CD4-positive, CD25-positive, alpha-beta regulatory T cell (primary cell): ENCODE results near the gene WASHC4. TPM values are rescaled to one million over a fixed set of nuclear protein-coding genes. Genes with fewer than 3 reads are reported as not detected.
A peak's percentile ranks its signal among the peaks of the same experiment; 100 is the strongest.
"Not testable (repeated sequence)": the region's sequence is repeated elsewhere in the genome, so short reads cannot be mapped to it uniquely, and the experiment has no call there.

ENCODE experiments used
- ATAC-seq, 2 donors: fragments of 150-1000 bp; cut with Tn5 transposase; one replicate each; pipeline ENCODE4 v1.10.0; 2021; ENCODE audit warnings: low read depth in 2 of 2, moderate number of reproducible peaks in 2 of 2, moderate library complexity in 1 of 2
- DNase-seq, 3 donors: peaks; one replicate each; pipeline versions ENCODE4 v3.0.0 to v3.0.0-alpha.2; 2012 to 2022; ENCODE audit warnings: mixed read lengths in 1 of 3
- H3K27ac ChIP-seq: one replicate; pipeline ENCODE4 v1.7.0; 2013; ENCODE audit warnings: mild to moderate bottlenecking, low read length; ENCODE audit not compliant: insufficient read depth, poor library complexity, severe bottlenecking
- H3K27me3 ChIP-seq: one replicate; pipeline ENCODE4 v1.7.0; 2013; ENCODE audit warnings: low read length; ENCODE audit not compliant: control insufficient read depth, insufficient read depth
- H3K36me3 ChIP-seq: one replicate; pipeline ENCODE4 v1.7.0; 2013; ENCODE audit warnings: mild to moderate bottlenecking, low read length, moderate library complexity; ENCODE audit not compliant: control insufficient read depth, insufficient read depth
- H3K4me1 ChIP-seq: 2 replicates; pipeline ENCODE4 v1.7.0; 2013; ENCODE audit warnings: mild to moderate bottlenecking, low read length; ENCODE audit not compliant: insufficient read depth, control insufficient read depth, poor library complexity, severe bottlenecking
- H3K4me3 ChIP-seq: one replicate; pipeline ENCODE4 v1.7.0; 2013; ENCODE audit warnings: low read depth, mild to moderate bottlenecking, low read length, moderate library complexity
- H3K9me3 ChIP-seq, 2 experiments: 1 replicate in 1 of 2; 2 replicates in 1 of 2; pipeline ENCODE4 v1.7.0; 2013; ENCODE audit warnings: low read length in 2 of 2, mild to moderate bottlenecking in 1 of 2, moderate library complexity in 1 of 2; ENCODE audit not compliant: control insufficient read depth in 2 of 2
- H3K27ac Mint-ChIP-seq, 3 donors: one replicate each; pipeline ENCODE4 v1.8.0; 2020 to 2022; ENCODE audit warnings: mild to moderate bottlenecking in 3 of 3, mixed read lengths in 3 of 3, moderate library complexity in 2 of 3
- H3K27me3 Mint-ChIP-seq: one replicate; pipeline ENCODE4 v1.8.0; 2022; ENCODE audit warnings: mild to moderate bottlenecking, mixed read lengths
- H3K36me3 Mint-ChIP-seq: one replicate; pipeline ENCODE4 v1.8.0; 2020; ENCODE audit warnings: mixed read lengths
- H3K4me1 Mint-ChIP-seq, 4 donors: one replicate each; pipeline ENCODE4 v1.8.0; 2020 to 2022; ENCODE audit warnings: mixed read lengths in 4 of 4, mild to moderate bottlenecking in 1 of 4
- H3K4me3 Mint-ChIP-seq, 4 donors: one replicate each; pipeline ENCODE4 v1.8.0; 2020 to 2022; ENCODE audit warnings: mild to moderate bottlenecking in 4 of 4, mixed read lengths in 4 of 4, moderate library complexity in 3 of 4
- H3K9me3 Mint-ChIP-seq, 7 donors: one replicate each; pipeline ENCODE4 v1.8.0; 2020 to 2022; ENCODE audit warnings: mixed read lengths in 7 of 7, mild to moderate bottlenecking in 3 of 7, moderate library complexity in 2 of 7
- polyA plus RNA-seq, 4 donors: library from polyadenylated mRNA; unstranded; fragments of 300-500 nt; fragmentation: Illumina TruSeq; gene quantifications; one replicate each; pipeline ENCODE4 v1.2.3, GENCODE V29; 2021
- total RNA-seq: library from RNA; stranded (reverse); gene quantifications from one replicate; pipeline ENCODE4 v1.2.3, GENCODE V29; 2022

The WASHC4 gene
- total and polyA plus RNA-seq, 5 donors from 2014 or later, result 24.0 to 41.2 (median 28.5) TPM

- peak; percentile 64 to 65 for ATAC-seq
- Histone ChIP-seq H3K27me3 (peaks cover 21% of the 10 kb centered on the region), H3K4me1 (peaks cover 6% of the 10 kb centered on the region), H3K27ac (no peak within 1 kb of the TSS), H3K9me3 (no peaks in the 10 kb centered on the region), H3K36me3 (no peaks in the 10 kb centered on the region), H3K4me3 (no peak within 1 kb of the TSS)
- Mint-ChIP-seq H3K4me3 (peak within 1 kb of the TSS; percentile 27 to 74 (median 58)), H3K36me3 (no peaks in the 10 kb centered on the region), H3K9me3 (peaks cover 0 to 5% (median 2%) of the 10 kb centered on the region in 7 donors), H3K27me3 (peaks cover 62% of the 10 kb centered on the region), H3K4me1 (peaks cover 0 to 13% (median 8%) of the 10 kb centered on the region in 4 donors), H3K27ac (no peak within 1 kb of the TSS)
- DNase-seq, result peak in 2 of 3 donors; percentile 24 to 55
Observed at GRCh38 chr12:105084251-105085250, 23.0 kb upstream of the WASHC4 start, which contains the start of gene ALDH1L2. Gene ALDH1L2, minus strand, starts transcription at chr12:105084458. Its CDS starts 22 bp downstream, at chr12:105084436.

DNA sequence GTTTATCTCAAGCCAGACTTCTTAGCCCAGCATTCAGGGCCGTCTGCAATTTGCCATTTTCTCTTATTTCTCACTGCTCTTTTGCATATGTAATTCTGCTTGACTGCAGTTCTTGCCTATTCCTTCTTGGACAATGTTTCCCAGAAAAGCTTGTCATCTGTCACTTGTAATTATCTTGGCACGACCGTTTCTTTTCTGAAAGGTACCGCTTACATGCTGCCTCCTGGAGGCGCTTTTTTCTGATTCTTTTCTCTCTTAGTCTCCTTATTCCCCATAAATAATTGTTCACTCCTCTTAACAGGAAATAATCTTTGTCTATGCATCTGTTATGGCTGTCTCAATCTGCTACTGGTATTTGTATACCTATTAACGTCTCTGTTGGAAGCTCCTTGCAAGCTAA lies 22.0 kb upstream of the WASHC4 start:
- peak overlapping the region in 1 of 4 donors; percentile 49 for H3K4me3 Mint-ChIP-seq

DNA sequence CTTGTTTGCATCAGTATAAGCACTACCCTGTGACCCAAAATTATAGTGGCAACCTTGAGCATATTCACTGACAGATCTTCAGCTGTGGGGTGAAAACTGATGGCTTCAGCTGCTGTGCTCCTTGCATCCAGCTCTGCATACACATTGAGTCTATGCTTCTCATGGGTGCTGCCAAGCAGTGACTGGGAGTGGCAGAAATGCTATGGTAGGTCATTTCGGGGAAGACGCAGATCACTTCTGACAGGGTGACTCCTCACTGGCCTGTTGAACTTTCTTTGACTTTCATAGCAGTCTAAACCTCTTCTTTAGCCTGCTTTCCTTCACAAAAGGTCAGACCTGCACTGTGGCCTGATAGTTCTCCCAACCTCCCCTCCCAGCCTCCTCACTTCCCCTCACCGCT lies 17.7 kb upstream of the WASHC4 start:
- no peaks in the 10 kb centered on the region for H3K36me3 Mint-ChIP-seq
- DNase-seq (no peak), ATAC-seq (no peak)
- H3K4me3 ChIP-seq, result no peak overlapping the region
- H3K27ac ChIP-seq, result no peak overlapping the region
- H3K27me3 ChIP-seq, result peaks cover 11% of the 10 kb centered on the region
- no peak overlapping the region for H3K4me3 Mint-ChIP-seq
- no peaks in the 10 kb centered on the region for H3K36me3 ChIP-seq
- peaks cover 0 to 6% (median 1%) of the 10 kb centered on the region in 4 donors for H3K4me1 Mint-ChIP-seq
- no peaks in the 10 kb centered on the region for H3K4me1 ChIP-seq
- H3K27ac Mint-ChIP-seq, result no peak overlapping the region
- H3K27me3 Mint-ChIP-seq, result peaks cover 54% of the 10 kb centered on the region
- peaks cover 0 to 11% (median 3%) of the 10 kb centered on the region in 7 donors for H3K9me3 Mint-ChIP-seq
- peaks cover 3 to 7% of the 10 kb centered on the region in 2 experiments for H3K9me3 ChIP-seq

More for the DNA sequence above, 22.0 kb upstream of the WASHC4 start:
- H3K9me3 ChIP-seq, result no peaks in the 10 kb centered on the region
- Mint-ChIP-seq H3K36me3 (no peaks in the 10 kb centered on the region), H3K9me3 (peaks cover 0 to 5% (median 2%) of the 10 kb centered on the region in 7 donors), H3K4me1 (peaks cover 0 to 13% (median 8%) of the 10 kb centered on the region in 4 donors), H3K27me3 (peaks cover 62% of the 10 kb centered on the region), H3K27ac (no peak overlapping the region)
- no peaks in the 10 kb centered on the region for H3K36me3 ChIP-seq
- no peak for ATAC-seq
- H3K27me3 ChIP-seq, result peaks cover 25% of the 10 kb centered on the region
- peaks cover 6% of the 10 kb centered on the region for H3K4me1 ChIP-seq
- H3K27ac ChIP-seq, result no peak overlapping the region
- no peak overlapping the region for H3K4me3 ChIP-seq
- no peak for DNase-seq

GRCh38 chr12:105090361-105090760 lies 17.2 kb upstream of the WASHC4 start:
- Histone ChIP-seq H3K36me3 (no peaks in the 10 kb centered on the region), H3K27ac (no peak overlapping the region), H3K4me3 (no peak overlapping the region), H3K27me3 (peaks cover 11% of the 10 kb centered on the region), H3K9me3 (peaks cover 6 to 7% of the 10 kb centered on the region in 2 experiments), H3K4me1 (no peaks in the 10 kb centered on the region)
- Mint-ChIP-seq H3K27ac (no peak overlapping the region), H3K4me3 (no peak overlapping the region), H3K9me3 (peaks cover 0 to 12% (median 3%) of the 10 kb centered on the region in 7 donors), H3K36me3 (no peaks in the 10 kb centered on the region), H3K4me1 (peaks cover 0 to 3% (median under 1%) of the 10 kb centered on the region in 4 donors), H3K27me3 (peaks cover 53% of the 10 kb centered on the region)
- DNase-seq (no peak), ATAC-seq (no peak)

- Mint-ChIP-seq H3K9me3 (peaks cover 2 to 20% (median 9%) of the 10 kb centered on the region in 7 donors), H3K36me3 (no peaks in the 10 kb centered on the region), H3K27me3 (peaks cover 50% of the 10 kb centered on the region), H3K27ac (no peak overlapping the region), H3K4me1 (no peaks in the 10 kb centered on the region), H3K4me3 (no peak overlapping the region)
- DNase-seq, result no peak
- Histone ChIP-seq H3K4me3 (no peak overlapping the region), H3K4me1 (no peaks in the 10 kb centered on the region), H3K36me3 (no peaks in the 10 kb centered on the region), H3K9me3 (peaks cover 7 to 10% of the 10 kb centered on the region in 2 experiments), H3K27ac (no peak overlapping the region), H3K27me3 (peaks cover 11% of the 10 kb centered on the region)
- ATAC-seq, result no peak
Observed at GRCh38 chr12:105091476-105092206, 15.9 kb upstream of the WASHC4 start.

DNA sequence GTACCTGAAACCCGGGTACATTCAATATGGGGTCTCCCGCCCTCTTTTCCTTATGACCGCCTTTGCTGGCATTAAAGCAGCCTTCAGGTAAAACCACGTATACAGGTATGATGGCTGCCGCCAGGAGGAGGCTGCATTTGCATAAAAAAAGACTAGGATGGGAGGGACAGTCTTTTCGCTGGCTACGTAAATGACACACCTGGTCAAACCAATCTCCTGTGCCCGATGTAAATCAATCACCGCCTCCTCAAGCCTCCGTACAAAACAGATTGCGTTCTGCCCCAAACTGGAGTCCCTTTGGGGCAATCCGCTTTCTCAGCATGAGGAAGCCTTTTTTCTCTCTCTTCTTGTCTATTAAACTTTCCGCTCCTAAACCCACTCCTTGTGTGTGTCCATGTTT lies 15.2 kb upstream of the WASHC4 start:
- no peak overlapping the region for H3K4me3 ChIP-seq
- Mint-ChIP-seq H3K27ac (no peak overlapping the region), H3K4me1 (no peaks in the 10 kb centered on the region), H3K27me3 (peaks cover 47% of the 10 kb centered on the region), H3K9me3 (peaks cover 2 to 22% (median 10%) of the 10 kb centered on the region in 7 donors), H3K36me3 (peaks cover 2% of the 10 kb centered on the region), H3K4me3 (no peak overlapping the region)
- H3K4me1 ChIP-seq, result no peaks in the 10 kb centered on the region
- H3K27ac ChIP-seq, result no peak overlapping the region
- H3K9me3 ChIP-seq, result peaks cover 7 to 10% of the 10 kb centered on the region in 2 experiments
- no peak for DNase-seq
- H3K27me3 ChIP-seq, result peaks cover 11% of the 10 kb centered on the region
- H3K36me3 ChIP-seq, result no peaks in the 10 kb centered on the region
- ATAC-seq, result no peak

DNA sequence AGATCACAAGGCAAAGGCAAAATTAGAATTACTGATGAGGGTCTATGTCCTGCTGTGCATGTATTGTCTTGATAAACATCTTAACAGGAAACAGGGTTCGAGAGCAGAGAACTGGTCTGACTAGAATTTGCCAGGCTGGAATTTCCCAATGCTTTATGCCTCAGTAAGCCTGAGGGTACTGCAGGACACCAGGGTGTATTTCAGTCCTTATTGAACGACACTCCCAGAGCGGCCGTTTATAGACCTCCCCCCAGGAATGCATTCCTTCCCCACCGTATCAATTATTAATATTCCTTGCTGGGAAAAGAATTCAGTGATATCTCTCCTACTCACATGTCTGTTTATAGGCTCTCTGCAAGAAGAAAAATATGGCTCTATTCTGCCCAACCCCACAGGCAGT lies 12.2 kb upstream of the WASHC4 start:
- Histone ChIP-seq H3K27me3 (peaks cover 18% of the 10 kb centered on the region), H3K9me3 (peaks cover 7 to 10% of the 10 kb centered on the region in 2 experiments)
- Mint-ChIP-seq H3K27me3 (peaks cover 49% of the 10 kb centered on the region), H3K9me3 (peaks cover 2 to 22% (median 11%) of the 10 kb centered on the region in 7 donors), H3K36me3 (peaks cover 11% of the 10 kb centered on the region)
- not testable (repeated sequence) for H3K27ac Mint-ChIP-seq, H3K4me3 ChIP-seq, H3K27ac ChIP-seq, H3K4me1 Mint-ChIP-seq, ATAC-seq, DNase-seq, H3K4me1 ChIP-seq, H3K36me3 ChIP-seq, H3K4me3 Mint-ChIP-seq
